Keratinocyte (primary cell): Measurements from ENCODE around the gene DENND6B. TPM values are rescaled to one million over a fixed set of nuclear protein-coding genes. Genes with fewer than 3 reads are reported as not detected.

Experiments used
- DNase-seq: peaks from one replicate; pipeline ENCODE4 v3.0.0-alpha.2; 2011; ENCODE audit warnings: low read depth, missing footprints, low spot score
- FAIRE-seq: peaks from 2 replicates; lab custom pipeline; 2011; peaks lifted over from hg19 to GRCh38; lab: Jason Lieb, UNC
- H2AFZ ChIP-seq: 2 replicates; pipeline ENCODE4 v1.6.0; 2012; ENCODE audit warnings: low read length, control low read depth, inconsistent platforms; ENCODE audit not compliant: control insufficient read depth
- H3K27ac ChIP-seq: 2 replicates; pipeline ENCODE4 v1.5.1; 2011; ENCODE audit warnings: low read length; ENCODE audit not compliant: control insufficient read depth, insufficient read depth
- H3K27me3 ChIP-seq: 3 replicates; pipeline ENCODE4 v1.6.0; 2011; ENCODE audit warnings: low read length; ENCODE audit not compliant: control insufficient read depth, insufficient read depth; ENCODE audit errors: extremely low read depth
- H3K36me3 ChIP-seq, 2 experiments: 2 replicates in 1 of 2; 3 replicates in 1 of 2; pipeline ENCODE4 v1.5.1; 2011; ENCODE audit warnings: low read length in 2 of 2, mild to moderate bottlenecking in 1 of 2; ENCODE audit not compliant: control insufficient read depth in 2 of 2, insufficient read depth in 2 of 2; ENCODE audit errors: extremely low read depth in 1 of 2
- H3K4me1 ChIP-seq: 3 replicates; pipeline ENCODE4 v1.5.1; 2011; ENCODE audit warnings: low read length; ENCODE audit not compliant: control insufficient read depth, insufficient read depth; ENCODE audit errors: extremely low read depth
- H3K4me2 ChIP-seq: 3 replicates; pipeline ENCODE4 v1.6.0; 2011; ENCODE audit warnings: low read depth, low read length; ENCODE audit not compliant: control insufficient read depth, insufficient read depth; ENCODE audit errors: extremely low read depth
- H3K4me3 ChIP-seq, 3 experiments: fragments of 200-600 bp in 1 of 3; sonication (generic) in 1 of 3; 2 replicates in 2 of 3; 3 replicates in 1 of 3; pipeline ENCODE4 v1.5.1; 2011 to 2016; ENCODE audit warnings: low read length in 3 of 3, mild to moderate bottlenecking in 3 of 3, control low read depth in 2 of 3, inconsistent platforms in 1 of 3, low read depth in 1 of 3, mixed read lengths in 1 of 3, mixed run types in 1 of 3, moderate library complexity in 1 of 3; ENCODE audit not compliant: control insufficient read depth in 2 of 3, insufficient read depth in 2 of 3; ENCODE audit errors: extremely low read depth in 1 of 3
- H3K79me2 ChIP-seq: 2 replicates; pipeline ENCODE4 v1.6.0; 2012; ENCODE audit warnings: low read length; ENCODE audit not compliant: control insufficient read depth, insufficient read depth
- H3K9ac ChIP-seq: 3 replicates; pipeline ENCODE4 v1.6.0; 2011; ENCODE audit warnings: low read length; ENCODE audit not compliant: control insufficient read depth, insufficient read depth; ENCODE audit errors: extremely low read depth
- H3K9me1 ChIP-seq: 3 replicates; pipeline ENCODE4 v1.6.0; 2011; ENCODE audit warnings: low read length; ENCODE audit not compliant: control insufficient read depth, insufficient read depth; ENCODE audit errors: extremely low read depth
- H3K9me3 ChIP-seq: 2 replicates; pipeline ENCODE4 v1.5.1; 2012; ENCODE audit warnings: low read depth, low read length; ENCODE audit not compliant: control insufficient read depth
- H4K20me1 ChIP-seq: 3 replicates; pipeline ENCODE4 v1.6.0; 2011; ENCODE audit warnings: low read length; ENCODE audit not compliant: control insufficient read depth, insufficient read depth; ENCODE audit errors: extremely low read depth
- CTCF ChIP-seq, 3 experiments: IDR thresholded peaks in 1 of 3; conservative IDR thresholded peaks in 1 of 3; optimal IDR thresholded peaks in 1 of 3; 2 replicates in 2 of 3; 3 replicates in 1 of 3; pipeline versions ENCODE3 to v1.5.1; 2011; ENCODE audit warnings: low read length in 3 of 3, mild to moderate bottlenecking in 3 of 3, moderate library complexity in 2 of 3, control low read depth in 1 of 3, inconsistent platforms in 1 of 3; ENCODE audit not compliant: insufficient read depth in 2 of 3; ENCODE audit errors: extremely low read depth in 1 of 3
- EZH2 ChIP-seq: IDR thresholded peaks from one replicate; pipeline ENCODE4 v1.6.1; 2012; ENCODE audit warnings: inconsistent platforms, mild to moderate bottlenecking, low read length, moderate library complexity
- dilution Hi-C: fragments of 300-500 bp; cut with MboI; formaldehyde crosslinking; loops from one replicate; pipeline ENCODE4 v1.7.0; 2020; ENCODE audit warnings: low sequenced_read_pairs; ENCODE audit not compliant: extremely low pct_ligation_motif_present
- polyA plus RNA-seq, 5 experiments: library from polyadenylated mRNA; depleted of rRNA in 3 of 5; stranded (reverse) in 3 of 5; stranded (forward) in 1 of 5; unstranded in 1 of 5; fragments of >200 nt; gene quantifications; 1 replicate in 1 of 5; 2 replicates in 3 of 5; 3 replicates in 1 of 5; pipeline versions ENCODE4 v1.2.1 to v1.2.3, GENCODE V29; 2011 to 2012; ENCODE audit warnings: missing spikeins in 2 of 5, low read depth in 1 of 5, low replicate concordance in 1 of 5

DENND6B gene
- polyA plus RNA-seq, 1 donor (not counting 4 experiments of a cell fraction or from before 2014, with no cell fraction given): 0.94 TPM

- no peaks in the 10 kb centered on the region for H3K79me2 ChIP-seq
- peak overlapping the region in 2 of 3 experiments; percentile 44 to 54 for H3K4me3 ChIP-seq
- H2AFZ ChIP-seq: no peak overlapping the region
- H3K9me3 ChIP-seq: no peaks in the 10 kb centered on the region
- peak overlapping the region; percentile 48 for H3K4me2 ChIP-seq
- DNase-seq (no peak), FAIRE-seq (no peak)
- no peaks in the 10 kb centered on the region for H3K9me1 ChIP-seq
- dilution Hi-C loops: no loop called here
- H3K36me3 ChIP-seq: peaks cover 0 to 8% of the 10 kb centered on the region in 2 experiments
- H3K9ac ChIP-seq: peak overlapping the region; percentile 15
- peaks cover 20% of the 10 kb centered on the region for H3K4me1 ChIP-seq
- H4K20me1 ChIP-seq: peaks cover 6% of the 10 kb centered on the region
- peaks cover 5% of the 10 kb centered on the region for H3K27me3 ChIP-seq
- no peak for TF ChIP-seq CTCF (optimal IDR thresholded peaks at IDR 0.05 in 1 of 3, IDR thresholded peaks at IDR 0.05 in 1 of 3, conservative IDR thresholded peaks at IDR 0.05 in 1 of 3; ENCODE audit: extremely low read depth in 1 of 3, insufficient read depth in 2 of 3, low read length in 3 of 3)
- no peak overlapping the region for H3K27ac ChIP-seq
Measured at GRCh38 chr22:50269573-50269969, 57.2 kb downstream of the DENND6B start.

GRCh38 chr22:50268655-50269113 lies 58.1 kb downstream of the DENND6B start:
- Histone ChIP-seq H3K9me3 (no peaks in the 10 kb centered on the region), H3K4me3 (no peak overlapping the region), H3K4me2 (peak overlapping the region; percentile 48), H3K27me3 (peaks cover 5% of the 10 kb centered on the region), H3K27ac (no peak overlapping the region), H3K79me2 (no peaks in the 10 kb centered on the region), H4K20me1 (peaks cover 3% of the 10 kb centered on the region), H3K4me1 (peaks cover 20% of the 10 kb centered on the region), H3K36me3 (peaks cover 0 to 2% of the 10 kb centered on the region in 2 experiments), H3K9me1 (no peaks in the 10 kb centered on the region), H2AFZ (no peak overlapping the region), H3K9ac (no peak overlapping the region)
- DNase-seq (no peak), FAIRE-seq (no peak)
- TF ChIP-seq EZH2: no peak
- no peak for TF ChIP-seq CTCF (optimal IDR thresholded peaks at IDR 0.05 in 1 of 3, IDR thresholded peaks at IDR 0.05 in 1 of 3, conservative IDR thresholded peaks at IDR 0.05 in 1 of 3; ENCODE audit: extremely low read depth in 1 of 3, insufficient read depth in 2 of 3, low read length in 3 of 3)
- dilution Hi-C loops: no loop called here
